Measurements from ENCODE around the gene EXOC5. TPM values are rescaled to one million over a fixed set of nuclear protein-coding genes. Genes with fewer than 3 reads are reported as not detected.

EXOC5 gene
- polyA plus RNA-seq, 3 donors = 7.9 to 52.5 (median 49.9) TPM

DNA sequence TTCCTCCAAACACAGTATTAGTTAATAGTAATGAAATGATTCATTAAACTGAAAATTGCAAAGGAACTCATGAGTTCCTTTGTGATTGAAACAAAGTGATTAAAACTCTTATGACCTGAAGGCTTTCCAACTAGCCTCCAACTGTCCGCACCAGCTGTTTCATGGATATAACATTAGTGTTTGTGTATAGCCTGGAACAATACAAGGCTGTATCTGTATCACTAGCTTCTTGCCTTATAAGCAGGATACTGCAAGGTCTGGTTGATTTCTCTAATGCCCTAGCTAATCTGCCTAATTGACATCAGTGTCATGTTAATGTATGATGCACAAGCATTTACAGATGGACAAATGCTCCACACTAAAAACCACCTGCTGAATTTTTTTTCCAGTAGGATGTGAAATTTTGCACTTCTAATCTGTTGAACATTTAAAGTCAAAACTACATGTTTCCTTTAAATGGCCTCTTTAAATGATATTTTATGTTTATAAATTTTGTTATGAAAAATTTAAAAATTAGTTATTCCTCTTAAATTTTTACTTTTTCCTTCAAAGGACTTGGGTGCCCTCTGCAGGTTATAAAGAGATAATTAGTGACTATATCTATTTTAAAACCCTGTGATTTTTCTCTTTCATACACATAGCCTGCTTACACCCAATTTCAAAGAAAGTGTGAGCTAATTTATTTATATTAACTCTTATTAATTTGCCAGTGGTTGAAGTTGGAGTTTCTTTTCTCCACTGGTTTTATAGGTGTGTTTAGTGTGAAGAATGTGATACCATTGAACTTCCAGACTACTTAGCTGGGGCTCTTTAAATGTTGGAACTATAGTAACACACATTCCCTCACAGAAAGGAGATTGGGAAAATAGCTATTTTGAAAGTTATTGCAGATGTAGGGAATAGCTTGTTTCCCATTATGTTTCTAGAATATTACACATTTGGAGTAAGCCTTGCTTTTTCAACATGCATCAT is 25.4 kb upstream of the EXOC5 start:
- Histone ChIP-seq H3K4me3 (replicated peaks in 1 of 3; ENCODE audit: low read depth in 2 of 3, low read length in 3 of 3) (no peak overlapping the region), H3K9me3 (replicated peaks in 1 of 2; ENCODE audit: control insufficient read depth in 1 of 2, insufficient read depth in 1 of 2, low read length in 2 of 2) (no peaks in the 10 kb centered on the region), H3K9ac (ENCODE audit: insufficient read depth, low read length, poor library complexity, severe bottlenecking) (no peak overlapping the region), H3K27ac (ENCODE audit: low read depth in 1 of 2, low read length in 2 of 2) (no peak overlapping the region), H3K4me1 (ENCODE audit: control insufficient read depth in 1 of 2, insufficient read depth in 2 of 2, low read length in 2 of 2) (no peaks in the 10 kb centered on the region), H2AFZ (ENCODE audit: insufficient read depth, low read depth, low read length, poor library complexity, severe bottlenecking) (no peak overlapping the region), H4K20me1 (ENCODE audit: insufficient read depth, low read length) (no peaks in the 10 kb centered on the region), H3K4me2 (replicated peaks; ENCODE audit: extremely low read depth, low read length, poor library complexity, severe bottlenecking) (no peak overlapping the region), H3K27me3 (ENCODE audit: control insufficient read depth in 2 of 2, insufficient read depth in 2 of 2, low read length in 2 of 2) (no peaks in the 10 kb centered on the region), H3K79me2 (ENCODE audit: insufficient read depth, low read length) (no peaks in the 10 kb centered on the region), H3K36me3 (replicated peaks in 1 of 2; ENCODE audit: control insufficient read depth in 1 of 2, insufficient read depth in 2 of 2, low read length in 2 of 2) (peaks cover 28 to 45% of the 10 kb centered on the region in 2 donors)
- TF ChIP-seq, protein P1, sequence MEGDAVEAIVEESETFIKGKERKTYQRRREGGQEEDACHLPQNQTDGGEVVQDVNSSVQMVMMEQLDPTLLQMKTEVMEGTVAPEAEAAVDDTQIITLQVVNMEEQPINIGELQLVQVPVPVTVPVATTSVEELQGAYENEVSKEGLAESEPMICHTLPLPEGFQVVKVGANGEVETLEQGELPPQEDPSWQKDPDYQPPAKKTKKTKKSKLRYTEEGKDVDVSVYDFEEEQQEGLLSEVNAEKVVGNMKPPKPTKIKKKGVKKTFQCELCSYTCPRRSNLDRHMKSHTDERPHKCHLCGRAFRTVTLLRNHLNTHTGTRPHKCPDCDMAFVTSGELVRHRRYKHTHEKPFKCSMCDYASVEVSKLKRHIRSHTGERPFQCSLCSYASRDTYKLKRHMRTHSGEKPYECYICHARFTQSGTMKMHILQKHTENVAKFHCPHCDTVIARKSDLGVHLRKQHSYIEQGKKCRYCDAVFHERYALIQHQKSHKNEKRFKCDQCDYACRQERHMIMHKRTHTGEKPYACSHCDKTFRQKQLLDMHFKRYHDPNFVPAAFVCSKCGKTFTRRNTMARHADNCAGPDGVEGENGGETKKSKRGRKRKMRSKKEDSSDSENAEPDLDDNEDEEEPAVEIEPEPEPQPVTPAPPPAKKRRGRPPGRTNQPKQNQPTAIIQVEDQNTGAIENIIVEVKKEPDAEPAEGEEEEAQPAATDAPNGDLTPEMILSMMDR (IDR thresholded peaks at IDR 0.05) = peak; percentile 51
- intact Hi-C loops (cut with micrococcal nuclease) = no loop called here
- Mint-ChIP-seq H3K4me3 (no peak overlapping the region), H3K36me3 (peaks cover 24 to 33% of the 10 kb centered on the region in 2 donors), H3K9me3 (no peaks in the 10 kb centered on the region), H3K27ac (no peak overlapping the region), H3K27me3 (ENCODE audit: low read depth in 3 of 3) (no peaks in the 10 kb centered on the region), H3K4me1 (no peaks in the 10 kb centered on the region)
- DNase-seq = no peak
- no CpG with 5 or more reads among the region's 1 CpG for WGBS (ENCODE audit: insufficient coverage)

- TF ChIP-seq, protein P1 (IDR thresholded peaks at IDR 0.05) = no peak
- no peak overlapping the region for H2AFZ ChIP-seq (ENCODE audit: insufficient read depth, low read depth, low read length, poor library complexity, severe bottlenecking)
- Mint-ChIP-seq H3K36me3 (peaks cover 31 to 43% of the 10 kb centered on the region in 2 donors), H3K9me3 (no peaks in the 10 kb centered on the region), H3K4me3 (no peak overlapping the region), H3K27ac (peak overlapping the region in 1 of 7 donors; percentile 23), H3K27me3 (ENCODE audit: low read depth in 3 of 3) (no peaks in the 10 kb centered on the region), H3K4me1 (no peaks in the 10 kb centered on the region)
- H3K27me3 ChIP-seq (ENCODE audit: control insufficient read depth in 2 of 2, insufficient read depth in 2 of 2, low read length in 2 of 2) = no peaks in the 10 kb centered on the region
- H3K27ac ChIP-seq (ENCODE audit: low read depth in 1 of 2, low read length in 2 of 2) = no peak overlapping the region
- no peak overlapping the region for H3K4me3 ChIP-seq (replicated peaks in 1 of 3; ENCODE audit: low read depth in 2 of 3, low read length in 3 of 3)
- WGBS (ENCODE audit: insufficient coverage) = 100% methylated on average over 1 of the region's 6 CpGs
- intact Hi-C loops (cut with micrococcal nuclease) = no loop called here
- H3K4me2 ChIP-seq (replicated peaks; ENCODE audit: extremely low read depth, low read length, poor library complexity, severe bottlenecking) = no peak overlapping the region
- H3K9me3 ChIP-seq (replicated peaks in 1 of 2; ENCODE audit: control insufficient read depth in 1 of 2, insufficient read depth in 1 of 2, low read length in 2 of 2) = no peaks in the 10 kb centered on the region
- H3K4me1 ChIP-seq (ENCODE audit: control insufficient read depth in 1 of 2, insufficient read depth in 2 of 2, low read length in 2 of 2) = no peaks in the 10 kb centered on the region
- DNase-seq = no peak
- no peaks in the 10 kb centered on the region for H3K79me2 ChIP-seq (ENCODE audit: insufficient read depth, low read length)
- no peak overlapping the region for H3K9ac ChIP-seq (ENCODE audit: insufficient read depth, low read length, poor library complexity, severe bottlenecking)
- H4K20me1 ChIP-seq (ENCODE audit: insufficient read depth, low read length) = no peaks in the 10 kb centered on the region
- H3K36me3 ChIP-seq (replicated peaks in 1 of 2; ENCODE audit: control insufficient read depth in 1 of 2, insufficient read depth in 2 of 2, low read length in 2 of 2) = peaks cover 42 to 65% of the 10 kb centered on the region in 2 donors
Observed at GRCh38 chr14:57291692-57292647, 23.3 kb upstream of the EXOC5 start.

Measured in CD14-positive monocyte (primary cell).